ENCODE measurements around the gene WRNIP1.

Gene WRNIP1

GRCh38 chr6:2746557-2747061, 18.6 kb upstream of the WRNIP1 start:
- H3K4me3 ChIP-seq (ENCODE audit: low read depth, low read length), result no peak overlapping the region
- no peak for DNase-seq (ENCODE audit: low read depth)
- TF ChIP-seq CTCF (IDR thresholded peaks at IDR 0.05; ENCODE audit: low read depth, low read length, missing control alignments), result no peak

- no peak for TF ChIP-seq CTCF (IDR thresholded peaks at IDR 0.05; ENCODE audit: low read depth, low read length, missing control alignments)
- DNase-seq (ENCODE audit: low read depth), result no peak
- H3K4me3 ChIP-seq (ENCODE audit: low read depth, low read length), result no peak overlapping the region
Measured at GRCh38 chr6:2748183-2748582, 17.0 kb upstream of the WRNIP1 start.

DNA sequence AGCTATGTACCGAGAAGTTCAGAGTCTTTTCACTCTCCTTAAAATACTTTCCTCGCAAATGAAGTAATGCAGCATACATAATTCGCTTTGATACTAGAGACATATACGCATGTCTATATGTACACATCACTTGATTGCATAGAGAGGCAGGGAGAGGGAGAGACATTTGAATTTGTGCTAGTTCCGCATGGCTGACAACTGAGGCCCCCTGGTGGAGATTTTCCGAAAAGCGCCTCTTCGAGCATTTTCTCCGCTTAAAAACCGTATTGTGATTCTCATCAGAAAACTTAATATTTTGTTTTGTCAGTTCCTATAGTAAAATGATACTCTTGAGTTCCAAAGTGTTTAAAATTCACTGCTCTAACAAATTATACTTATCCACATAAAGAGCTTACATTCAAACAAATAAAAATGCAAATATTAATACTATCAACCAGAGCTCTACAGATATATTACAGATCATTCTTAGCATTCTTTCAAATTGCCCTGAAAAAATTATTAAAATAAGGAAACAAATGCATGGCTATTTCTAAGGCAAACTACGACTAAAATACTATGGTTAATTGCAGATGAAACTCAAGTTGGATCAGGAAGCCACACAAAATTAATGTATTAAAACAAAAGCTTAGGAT, 15.1 kb upstream of the WRNIP1 start:
- no peak overlapping the region for H3K4me3 ChIP-seq (ENCODE audit: low read depth, low read length)
- DNase-seq (ENCODE audit: low read depth), result no peak
- peak; percentile 75 for TF ChIP-seq CTCF (IDR thresholded peaks at IDR 0.05; ENCODE audit: low read depth, low read length, missing control alignments)

DNA sequence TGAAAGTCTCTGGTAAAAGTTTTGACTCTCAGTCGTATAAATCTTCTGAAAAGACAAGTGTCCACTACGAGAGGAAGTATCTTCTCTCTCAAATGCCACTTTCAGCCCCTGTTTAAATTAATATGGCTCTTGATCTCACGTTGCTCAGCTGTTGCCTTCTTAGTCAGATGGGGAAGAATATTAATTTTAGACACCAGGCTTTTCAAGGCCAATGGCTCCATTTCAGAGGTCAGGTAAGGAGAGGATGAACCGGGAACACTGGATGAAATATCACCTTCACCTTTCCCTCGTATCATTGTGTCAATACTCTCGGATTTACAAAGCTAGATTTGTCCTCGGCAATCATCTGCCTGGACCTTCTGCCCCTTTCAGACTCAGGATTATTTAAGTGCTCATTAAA, 14.4 kb upstream of the WRNIP1 start, which contains the start of gene MYLK4:
TSS of gene MYLK4 (minus strand) at position 91 of the 400 bp plus-strand sequence. CDS start 1,628 bp downstream, outside the sequence.
- H3K4me3 ChIP-seq (ENCODE audit: low read depth, low read length), result no peak within 1 kb of the TSS
- no peak for DNase-seq (ENCODE audit: low read depth)
- TF ChIP-seq CTCF (IDR thresholded peaks at IDR 0.05; ENCODE audit: low read depth, low read length, missing control alignments), result no peak

GRCh38 chr6:2751871-2752270, 13.3 kb upstream of the WRNIP1 start:
- no peak overlapping the region for H3K4me3 ChIP-seq (ENCODE audit: low read depth, low read length)
- TF ChIP-seq CTCF (IDR thresholded peaks at IDR 0.05; ENCODE audit: low read depth, low read length, missing control alignments), result no peak
- no peak for DNase-seq (ENCODE audit: low read depth)

GRCh38 chr6:2752477-2753109, 12.6 kb upstream of the WRNIP1 start:
- no peak for DNase-seq (ENCODE audit: low read depth)
- no peak overlapping the region for H3K4me3 ChIP-seq (ENCODE audit: low read depth, low read length)
- no peak for TF ChIP-seq CTCF (IDR thresholded peaks at IDR 0.05; ENCODE audit: low read depth, low read length, missing control alignments)

Data from GM12864 (cell line).